Measurements from ENCODE around the gene GPR61.

Gene GPR61

GRCh38 chr1:109556563-109556962, 16.9 kb downstream of the GPR61 start:
- no peak for TF ChIP-seq GATA1 (IDR thresholded peaks at IDR 0.05; ENCODE audit: low read depth, low read length)
- no peak for TF ChIP-seq POLR2A (IDR thresholded peaks at IDR 0.05; ENCODE audit: low read length)
- DNase-seq: no peak

GRCh38 chr1:109557520-109557919, 17.8 kb downstream of the GPR61 start:
- no peak for DNase-seq
- TF ChIP-seq POLR2A (IDR thresholded peaks at IDR 0.05; ENCODE audit: low read length): no peak
- TF ChIP-seq GATA1 (IDR thresholded peaks at IDR 0.05; ENCODE audit: low read depth, low read length): no peak

- DNase-seq: no peak
- no peak for TF ChIP-seq GATA1 (IDR thresholded peaks at IDR 0.05; ENCODE audit: low read depth, low read length)
- no peak for TF ChIP-seq POLR2A (IDR thresholded peaks at IDR 0.05; ENCODE audit: low read length)
Measured at GRCh38 chr1:109559995-109560394, 20.3 kb downstream of the GPR61 start.

GRCh38 chr1:109564194-109564878, 24.7 kb downstream of the GPR61 start:
- TF ChIP-seq GATA1 (IDR thresholded peaks at IDR 0.05; ENCODE audit: low read depth, low read length) (no peak), POLR2A (IDR thresholded peaks at IDR 0.05; ENCODE audit: low read length) (no peak)
- no peak for DNase-seq

- DNase-seq: no peak
- TF ChIP-seq GATA1 (IDR thresholded peaks at IDR 0.05; ENCODE audit: low read depth, low read length) (no peak), POLR2A (IDR thresholded peaks at IDR 0.05; ENCODE audit: low read length) (no peak)
Measured at GRCh38 chr1:109565241-109565640, 25.6 kb downstream of the GPR61 start.

- TF ChIP-seq GATA1 (IDR thresholded peaks at IDR 0.05; ENCODE audit: low read depth, low read length) (no peak), POLR2A (IDR thresholded peaks at IDR 0.05; ENCODE audit: low read length) (no peak)
Measured at GRCh38 chr1:109566982-109567381, 27.3 kb downstream of the GPR61 start.

GRCh38 chr1:109567877-109568672, 28.4 kb downstream of the GPR61 start:
- DNase-seq: no peak
- TF ChIP-seq POLR2A (IDR thresholded peaks at IDR 0.05; ENCODE audit: low read length): no peak
- TF ChIP-seq GATA1 (IDR thresholded peaks at IDR 0.05; ENCODE audit: low read depth, low read length): no peak

More at GRCh38 chr1:109566982-109567381, 27.3 kb downstream of the GPR61 start:
- DNase-seq: no peak

- TF ChIP-seq POLR2A (IDR thresholded peaks at IDR 0.05; ENCODE audit: low read length): no peak
- TF ChIP-seq GATA1 (IDR thresholded peaks at IDR 0.05; ENCODE audit: low read depth, low read length): no peak
- no peak for DNase-seq
Measured at GRCh38 chr1:109569323-109569722, 29.7 kb downstream of the GPR61 start.

- TF ChIP-seq GATA1 (IDR thresholded peaks at IDR 0.05; ENCODE audit: low read depth, low read length) (no peak), POLR2A (IDR thresholded peaks at IDR 0.05; ENCODE audit: low read length) (no peak)
- DNase-seq: no peak
Measured at GRCh38 chr1:109570414-109570813, 30.7 kb downstream of the GPR61 start.

- DNase-seq: no peak
- no peak for TF ChIP-seq GATA1 (IDR thresholded peaks at IDR 0.05; ENCODE audit: low read depth, low read length)
- no peak for TF ChIP-seq POLR2A (IDR thresholded peaks at IDR 0.05; ENCODE audit: low read length)
Measured at GRCh38 chr1:109573785-109574184, 34.1 kb downstream of the GPR61 start.

GRCh38 chr1:109578947-109579443, 39.3 kb downstream of the GPR61 start:
- no peak for DNase-seq
- no peak for TF ChIP-seq GATA1 (IDR thresholded peaks at IDR 0.05; ENCODE audit: low read depth, low read length)
- no peak for TF ChIP-seq POLR2A (IDR thresholded peaks at IDR 0.05; ENCODE audit: low read length)

GRCh38 chr1:109579491-109579890, 39.8 kb downstream of the GPR61 start:
- no peak for DNase-seq
- TF ChIP-seq GATA1 (IDR thresholded peaks at IDR 0.05; ENCODE audit: low read depth, low read length) (no peak), POLR2A (IDR thresholded peaks at IDR 0.05; ENCODE audit: low read length) (no peak)

- TF ChIP-seq GATA1 (IDR thresholded peaks at IDR 0.05; ENCODE audit: low read depth, low read length): no peak
- no peak for TF ChIP-seq POLR2A (IDR thresholded peaks at IDR 0.05; ENCODE audit: low read length)
- DNase-seq: no peak
Measured at GRCh38 chr1:109582021-109582420, 42.3 kb downstream of the GPR61 start.

- no peak for DNase-seq
- no peak for TF ChIP-seq POLR2A (IDR thresholded peaks at IDR 0.05; ENCODE audit: low read length)
Measured at GRCh38 chr1:109584766-109585165, 45.1 kb downstream of the GPR61 start.

- no peak for DNase-seq
- no peak for TF ChIP-seq POLR2A (IDR thresholded peaks at IDR 0.05; ENCODE audit: low read length)
- TF ChIP-seq GATA1 (IDR thresholded peaks at IDR 0.05; ENCODE audit: low read depth, low read length): no peak
Measured at GRCh38 chr1:109586055-109586454, 46.4 kb downstream of the GPR61 start.
